HG03521 (cell line): ENCODE data around the gene PCDH7.

ENCODE experiments used
- ATAC-seq: cut with Tn5 transposase; IDR thresholded peaks from one replicate; pipeline ENCODE4 v1.9.1; 2021; ENCODE audit warnings: mild to moderate bottlenecking, moderate library complexity; ENCODE audit not compliant: unreplicated experiment

The PCDH7 gene

DNA sequence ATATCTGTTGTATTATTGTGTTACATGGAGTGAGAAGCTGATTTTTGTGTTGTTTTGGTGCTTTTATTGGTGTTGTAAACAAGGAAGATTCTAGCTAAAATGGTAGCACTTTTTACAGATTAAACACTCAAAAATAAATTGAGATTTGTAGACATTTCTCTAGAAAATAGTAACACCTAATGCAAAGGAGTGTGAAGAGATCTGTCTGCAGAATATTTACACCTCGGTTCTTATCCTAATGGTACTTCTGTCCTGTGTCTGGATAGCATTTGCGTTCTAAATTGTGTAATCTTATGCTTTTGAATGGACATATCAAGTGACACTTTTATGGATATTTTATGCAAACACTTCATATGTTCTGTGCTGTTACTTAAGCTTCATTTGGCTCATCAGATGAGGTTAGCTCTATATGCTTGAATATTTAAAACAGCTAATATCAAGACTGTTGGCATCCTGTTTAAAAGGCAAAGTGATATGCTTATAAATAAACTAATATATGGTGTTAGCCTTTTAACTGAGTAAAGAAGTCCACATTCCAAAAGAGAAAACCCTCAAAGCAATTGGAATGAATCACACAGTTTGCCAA, 6.0 kb downstream of the PCDH7 start:
- ATAC-seq = no peak

GRCh38 chr4:30727409-30727808, 7.2 kb downstream of the PCDH7 start:
- no peak for ATAC-seq

- ATAC-seq = no peak
These were observed 8.1 kb downstream of the PCDH7 start for GRCh38 chr4:30728311-30728710.

GRCh38 chr4:30743897-30744296, 23.7 kb downstream of the PCDH7 start:
- no peak for ATAC-seq

GRCh38 chr4:30744386-30744785, 24.2 kb downstream of the PCDH7 start:
- ATAC-seq = no peak

- ATAC-seq = no peak
These were observed 24.9 kb downstream of the PCDH7 start for GRCh38 chr4:30744957-30745640.

GRCh38 chr4:30746735-30747134, 26.6 kb downstream of the PCDH7 start:
- ATAC-seq = no peak

GRCh38 chr4:30753316-30753715, 33.1 kb downstream of the PCDH7 start:
- no peak for ATAC-seq

- ATAC-seq = no peak
These were observed 33.9 kb downstream of the PCDH7 start for GRCh38 chr4:30754021-30754420.

GRCh38 chr4:30755346-30755745, 35.2 kb downstream of the PCDH7 start:
- ATAC-seq = no peak

GRCh38 chr4:30756553-30756952, 36.4 kb downstream of the PCDH7 start:
- no peak for ATAC-seq

DNA sequence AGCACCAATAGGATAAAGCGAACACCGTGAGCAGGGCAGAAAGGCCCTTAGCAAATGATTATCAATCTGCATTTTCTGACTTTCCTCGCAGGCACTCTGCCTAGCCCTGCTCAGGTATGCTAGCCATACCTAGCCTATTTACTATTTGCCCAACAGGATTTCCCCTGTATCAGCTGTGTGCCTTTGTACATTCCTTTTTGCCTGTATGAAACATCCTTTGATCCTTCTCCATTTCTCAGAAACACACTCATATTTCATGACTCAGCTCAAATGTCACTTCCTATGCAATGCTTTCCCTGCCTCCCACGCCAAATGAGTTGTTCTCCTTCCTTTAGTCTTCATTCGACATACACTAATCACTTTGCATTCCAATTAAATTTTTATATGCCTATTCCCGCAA, 37.2 kb downstream of the PCDH7 start:
- no peak for ATAC-seq

GRCh38 chr4:30760551-30760950, 40.4 kb downstream of the PCDH7 start:
- ATAC-seq = no peak

- no peak for ATAC-seq
These were observed 43.2 kb downstream of the PCDH7 start for GRCh38 chr4:30763321-30763727.

- ATAC-seq = no peak
These were observed 44.9 kb downstream of the PCDH7 start for GRCh38 chr4:30765022-30765421.

- ATAC-seq = no peak
These were observed 47.1 kb downstream of the PCDH7 start for GRCh38 chr4:30767147-30767845.

DNA sequence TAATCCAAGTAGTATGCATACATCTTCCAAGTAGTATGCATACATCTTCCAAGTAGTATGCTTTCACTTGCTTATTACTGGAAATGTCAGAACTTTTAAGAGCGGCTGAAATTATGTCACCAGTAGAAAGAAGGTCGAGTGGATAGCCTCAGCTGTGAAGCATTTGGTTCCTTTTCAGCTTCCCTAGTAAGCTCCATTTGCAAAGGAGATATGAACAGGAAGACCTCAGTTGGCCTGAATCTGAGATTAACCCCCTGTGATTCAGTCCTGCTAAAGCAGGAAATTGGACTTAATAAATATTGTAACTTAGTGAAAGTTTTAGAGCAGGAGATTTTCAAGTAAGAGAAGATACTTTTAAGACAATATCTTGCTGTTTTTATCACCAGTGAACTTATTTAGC, 48.1 kb downstream of the PCDH7 start:
- ATAC-seq = no peak

DNA sequence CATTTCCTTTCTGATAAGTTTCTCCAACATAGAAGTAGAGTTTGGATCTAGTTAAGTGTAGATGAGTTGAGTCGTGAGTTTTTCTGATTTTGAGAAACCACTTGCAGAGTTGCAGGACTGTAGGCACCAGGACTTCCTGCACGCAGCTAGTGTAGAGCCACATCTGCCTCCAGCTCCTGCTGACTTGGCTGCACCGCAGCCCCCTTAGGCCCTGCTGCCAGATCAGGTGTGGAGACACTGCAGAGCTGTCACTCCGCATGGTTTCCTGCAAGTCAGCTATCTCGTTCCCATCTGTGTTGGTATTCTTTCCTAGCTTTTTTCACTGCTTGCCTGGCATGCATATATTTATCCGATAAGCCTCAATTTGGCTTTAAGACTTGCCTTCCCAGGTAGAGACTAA, 48.9 kb downstream of the PCDH7 start:
- ATAC-seq = no peak

DNA sequence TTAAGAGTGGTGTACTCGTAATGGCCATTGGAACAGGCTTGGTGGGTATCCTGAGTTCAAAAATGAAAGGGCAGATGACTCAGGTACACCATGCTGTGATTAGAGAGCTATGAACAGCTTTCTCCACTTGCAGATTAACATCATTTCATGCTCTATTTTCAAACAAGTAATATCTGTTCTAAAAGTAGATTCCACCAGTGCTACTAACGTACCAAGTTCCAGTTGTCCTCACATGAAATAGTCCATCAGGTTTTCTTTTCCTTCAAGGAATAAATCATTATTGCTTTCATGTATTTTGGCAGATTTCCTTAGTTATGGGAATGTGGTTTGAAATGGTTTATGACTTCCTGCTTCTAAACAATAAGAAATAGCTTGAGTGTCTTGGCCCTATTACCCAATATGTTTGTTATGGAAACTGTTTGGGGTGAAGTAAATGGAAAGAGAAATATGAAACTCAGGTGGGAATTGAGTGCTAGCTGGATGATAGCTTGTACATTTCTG, 49.9 kb downstream of the PCDH7 start:
- no peak for ATAC-seq

DNA sequence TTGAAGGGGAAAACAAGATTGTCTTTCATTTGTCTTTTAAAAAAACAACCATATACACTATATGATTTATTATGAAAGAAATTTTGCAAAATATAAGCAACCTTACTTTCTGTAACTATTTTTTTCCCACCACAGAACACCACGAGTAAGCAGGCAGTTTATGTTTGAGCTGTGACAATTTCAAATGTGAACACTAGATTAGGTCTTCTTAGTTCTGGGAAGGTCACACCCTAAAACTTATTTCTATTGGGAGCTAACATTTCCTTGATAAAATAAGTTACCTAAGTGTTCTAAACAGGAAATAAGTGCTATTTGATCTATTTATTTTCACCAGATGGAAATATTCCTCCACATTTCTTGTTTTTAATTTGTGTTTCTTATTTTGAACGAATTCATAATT, 50.6 kb downstream of the PCDH7 start:
- ATAC-seq = no peak

- no peak for ATAC-seq
These were observed 56.3 kb downstream of the PCDH7 start for GRCh38 chr4:30776451-30776850.

- ATAC-seq = no peak
These were observed 56.8 kb downstream of the PCDH7 start for GRCh38 chr4:30776921-30777415.
